HG03280 (cell line): ENCODE measurements around the gene ALAS1.

ENCODE experiments used
- ATAC-seq: cut with Tn5 transposase; IDR thresholded peaks from one replicate; pipeline ENCODE4 v1.9.1; 2021; ENCODE audit warnings: mild to moderate bottlenecking, moderate library complexity; ENCODE audit not compliant: unreplicated experiment

Gene ALAS1

GRCh38 chr3:52198643-52199608, 966 bp downstream of the ALAS1 start:
- no peak for ATAC-seq

- ATAC-seq: no peak
Observed at GRCh38 chr3:52200981-52201679, 3.2 kb downstream of the ALAS1 start.

- ATAC-seq: no peak
Observed at GRCh38 chr3:52202384-52203077, 4.6 kb downstream of the ALAS1 start.

GRCh38 chr3:52203701-52204100, 5.7 kb downstream of the ALAS1 start:
- no peak for ATAC-seq

- no peak for ATAC-seq
Observed at GRCh38 chr3:52204337-52205073, 6.5 kb downstream of the ALAS1 start.

- no peak for ATAC-seq
Observed at GRCh38 chr3:52205727-52206372, 7.9 kb downstream of the ALAS1 start.

- no peak for ATAC-seq
Observed at GRCh38 chr3:52208556-52208955, 10.6 kb downstream of the ALAS1 start.

GRCh38 chr3:52210037-52210436, 12.1 kb downstream of the ALAS1 start:
- no peak for ATAC-seq

- ATAC-seq: no peak
Observed at GRCh38 chr3:52210550-52211046, 12.6 kb downstream of the ALAS1 start.

GRCh38 chr3:52211268-52211891, 13.4 kb downstream of the ALAS1 start:
- no peak for ATAC-seq

- ATAC-seq: no peak
Observed at GRCh38 chr3:52213005-52213404, 15.0 kb downstream of the ALAS1 start.

GRCh38 chr3:52213901-52214300, 15.9 kb downstream of the ALAS1 start:
- ATAC-seq: no peak

- no peak for ATAC-seq
Observed at GRCh38 chr3:52215351-52215750, 17.4 kb downstream of the ALAS1 start.

GRCh38 chr3:52216585-52217408, 18.8 kb downstream of the ALAS1 start:
- no peak for ATAC-seq

- no peak for ATAC-seq
Observed at GRCh38 chr3:52217409-52217805, 19.4 kb downstream of the ALAS1 start.

GRCh38 chr3:52218026-52218425, 20.1 kb downstream of the ALAS1 start:
- no peak for ATAC-seq

- no peak for ATAC-seq
Observed at GRCh38 chr3:52218454-52218853, 20.5 kb downstream of the ALAS1 start.

- ATAC-seq: no peak
Observed at GRCh38 chr3:52218937-52219650, 21.1 kb downstream of the ALAS1 start.
